Ecto neural progenitor cell (in vitro differentiated cells): ENCODE results near the gene DDB1.

ENCODE experiments used
- DNase-seq: peaks from one replicate; pipeline ENCODE4 v3.0.0-alpha.2; 2018; ENCODE audit warnings: low spot score

Gene DDB1

DNA sequence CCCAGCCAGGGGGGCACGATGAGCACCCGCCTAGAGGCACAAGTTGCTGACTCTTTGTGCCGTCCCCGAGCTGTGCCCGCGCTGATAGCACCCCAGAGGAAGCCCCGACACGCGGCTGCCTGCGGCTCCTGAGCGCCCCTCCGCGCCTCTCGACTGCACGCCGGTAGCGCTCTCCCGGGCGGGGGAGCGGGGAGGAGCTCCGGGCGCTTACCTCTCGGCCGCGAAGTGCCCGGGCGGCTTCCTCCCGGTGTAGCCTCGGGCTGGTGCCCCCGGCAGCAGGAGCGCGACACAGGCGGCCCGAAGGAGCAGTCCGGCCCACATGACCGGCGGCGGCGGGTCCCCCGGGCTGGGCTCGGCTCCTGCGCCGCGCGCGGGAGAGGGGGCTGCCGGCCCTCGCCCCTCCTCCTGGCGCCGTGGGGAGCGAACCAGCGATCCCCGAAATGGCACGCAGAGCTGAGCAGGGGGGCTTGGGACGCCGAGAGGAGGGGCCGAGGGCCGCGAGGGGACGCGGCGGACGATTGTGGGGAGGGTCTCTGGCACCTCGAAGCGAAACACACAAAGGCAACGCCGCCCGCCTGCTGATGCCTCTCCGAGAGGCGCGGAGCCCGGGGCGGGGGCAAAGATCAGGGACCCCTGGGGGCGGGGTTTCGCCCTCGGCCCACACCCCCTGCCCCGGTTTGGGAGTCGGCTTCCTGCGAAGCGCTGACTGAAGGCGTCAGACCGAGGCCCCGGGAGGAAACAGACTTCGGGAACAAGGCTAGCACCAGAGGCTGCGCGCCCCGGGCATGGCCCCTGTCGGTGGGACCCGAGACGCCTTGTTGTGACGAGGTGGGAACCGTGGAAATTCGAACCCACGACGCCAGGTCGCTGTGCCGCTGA, 37.9 kb downstream of the DDB1 start, which contains the start of gene VWCE:
Gene VWCE (minus strand): TSS at position 600 of the 879 bp plus-strand sequence. CDS start 279 bp downstream, at position 321.
- peak; percentile 86 for DNase-seq

GRCh38 chr11:61293867-61294716, 38.8 kb downstream of the DDB1 start:
- DNase-seq, result peak; percentile 64

- no peak for DNase-seq
These were observed 40.5 kb downstream of the DDB1 start for GRCh38 chr11:61292356-61292755.

DNA sequence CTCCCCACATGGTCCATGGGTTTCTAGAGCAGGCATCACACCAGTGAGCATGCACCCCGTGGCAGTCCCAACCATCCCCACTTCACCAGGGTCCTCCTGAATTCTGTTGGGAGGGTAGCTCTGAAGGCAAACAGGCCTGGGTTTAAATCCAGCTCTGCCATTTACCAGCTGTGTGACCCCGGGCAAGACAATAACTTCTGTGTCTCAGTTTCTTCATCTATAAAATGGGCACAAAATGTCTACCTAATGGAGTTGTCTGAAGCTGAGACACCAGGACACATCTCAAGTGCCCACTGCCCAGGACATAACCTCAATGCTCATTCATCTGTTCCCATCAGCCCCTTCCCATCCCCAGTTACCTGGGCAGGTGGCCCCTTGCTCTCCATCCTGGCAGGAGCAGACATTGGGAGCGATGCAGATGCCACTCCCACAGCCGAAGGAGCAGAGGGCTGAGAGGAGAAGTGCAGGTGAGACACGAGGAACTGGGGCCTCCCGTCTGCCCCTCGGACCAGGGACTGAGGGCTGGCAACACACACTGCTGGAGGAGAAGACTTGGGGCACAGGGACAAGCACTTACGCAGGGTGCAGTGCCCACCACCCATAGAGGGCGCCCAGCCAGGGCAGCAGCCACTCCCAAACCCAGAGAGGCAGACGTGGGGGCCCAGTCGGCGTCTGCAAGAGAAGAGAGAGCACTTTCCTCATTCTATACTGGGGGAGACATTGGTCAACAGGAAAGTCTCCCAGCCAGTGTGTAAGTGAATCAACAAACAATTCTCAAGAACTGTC, 41.8 kb downstream of the DDB1 start:
- DNase-seq, result no peak

DNA sequence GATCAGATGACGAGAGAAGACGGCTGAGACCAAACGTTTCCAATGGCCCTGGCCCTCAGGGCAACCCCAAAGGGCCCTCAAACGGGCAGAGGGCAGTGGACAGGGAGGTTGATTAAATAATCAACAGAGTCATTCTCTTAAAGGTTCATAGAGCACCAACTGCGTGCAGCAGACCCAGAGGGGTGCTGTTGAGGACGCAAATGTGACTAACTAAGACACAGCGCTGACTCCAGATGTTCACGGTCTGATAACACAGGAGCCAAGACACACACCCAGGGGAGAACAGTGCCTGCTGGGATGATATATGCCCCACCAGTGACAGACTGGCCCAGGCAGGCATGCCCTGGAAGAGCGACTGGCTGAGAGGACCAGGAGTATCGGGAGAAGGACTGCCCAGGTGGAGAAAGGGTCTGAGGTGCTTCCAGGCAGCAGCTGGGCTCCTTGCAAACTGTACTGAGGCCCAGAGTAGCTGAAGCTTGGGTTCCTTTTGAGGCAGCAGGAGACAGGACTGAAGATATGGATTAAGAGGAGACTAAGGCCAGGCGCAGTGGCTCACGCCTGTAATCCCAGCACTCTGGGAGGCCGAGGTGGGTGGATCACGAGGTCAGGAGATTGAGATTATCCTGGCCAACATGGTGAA, 45.4 kb downstream of the DDB1 start:
- no peak for DNase-seq

DNA sequence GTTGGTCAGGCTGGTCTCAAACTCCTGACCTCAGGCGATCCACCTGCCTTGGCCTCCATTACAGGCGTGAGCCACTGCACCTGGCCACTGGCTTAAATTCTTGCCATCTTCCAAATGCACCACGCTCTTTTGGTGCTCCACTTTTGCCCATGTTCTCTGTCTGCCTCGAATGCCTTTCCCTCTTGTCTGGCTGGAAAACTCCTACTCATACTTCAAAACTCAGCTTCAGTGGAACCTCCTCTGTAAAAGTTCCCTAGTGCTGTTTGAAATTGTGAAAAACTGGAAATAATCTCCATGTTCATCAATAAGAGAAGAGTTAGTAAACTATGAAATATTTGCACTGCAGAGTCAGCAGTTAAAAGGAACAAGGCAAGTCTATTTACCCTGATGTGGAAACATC, 49.3 kb downstream of the DDB1 start:
- DNase-seq, result no peak

DNA sequence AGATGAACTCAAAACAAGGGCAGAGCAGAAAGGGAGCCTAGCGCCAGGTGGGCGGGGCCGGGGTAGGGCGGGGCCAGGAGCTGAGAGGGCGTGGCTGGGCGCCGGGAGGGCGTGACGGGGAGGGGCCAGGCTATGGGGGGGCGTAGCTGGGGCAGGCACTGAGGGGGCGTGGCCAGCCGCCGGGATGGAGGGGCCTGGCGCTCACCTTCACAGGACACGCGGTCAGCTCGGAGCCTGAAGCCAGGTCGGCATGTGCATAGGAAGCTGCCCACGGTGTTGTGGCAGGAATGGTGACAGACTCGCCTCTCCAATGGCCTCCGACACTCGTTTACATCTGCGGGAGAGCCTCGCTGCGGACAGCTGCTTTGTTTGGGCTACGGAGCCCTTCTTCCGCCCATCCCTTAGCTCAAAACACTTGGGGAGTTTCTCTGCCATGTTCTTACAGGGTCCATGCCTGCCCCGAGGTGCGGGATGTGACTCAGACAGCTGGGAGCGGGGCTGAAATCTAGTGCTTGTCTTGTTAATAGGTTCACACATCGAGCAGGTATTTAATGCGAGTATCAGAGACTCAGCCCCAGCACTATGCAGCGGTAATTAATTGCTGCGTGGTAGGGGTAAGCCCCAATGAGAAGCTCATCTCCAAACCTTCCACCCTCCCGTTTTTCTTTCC, 51.2 kb downstream of the DDB1 start:
- DNase-seq, result peak; percentile 90

GRCh38 chr11:61280883-61281580, 51.9 kb downstream of the DDB1 start:
- no peak for DNase-seq

- DNase-seq, result no peak
These were observed 52.8 kb downstream of the DDB1 start for GRCh38 chr11:61279934-61280659.

GRCh38 chr11:61278001-61278470, 54.9 kb downstream of the DDB1 start:
- DNase-seq, result no peak

DNA sequence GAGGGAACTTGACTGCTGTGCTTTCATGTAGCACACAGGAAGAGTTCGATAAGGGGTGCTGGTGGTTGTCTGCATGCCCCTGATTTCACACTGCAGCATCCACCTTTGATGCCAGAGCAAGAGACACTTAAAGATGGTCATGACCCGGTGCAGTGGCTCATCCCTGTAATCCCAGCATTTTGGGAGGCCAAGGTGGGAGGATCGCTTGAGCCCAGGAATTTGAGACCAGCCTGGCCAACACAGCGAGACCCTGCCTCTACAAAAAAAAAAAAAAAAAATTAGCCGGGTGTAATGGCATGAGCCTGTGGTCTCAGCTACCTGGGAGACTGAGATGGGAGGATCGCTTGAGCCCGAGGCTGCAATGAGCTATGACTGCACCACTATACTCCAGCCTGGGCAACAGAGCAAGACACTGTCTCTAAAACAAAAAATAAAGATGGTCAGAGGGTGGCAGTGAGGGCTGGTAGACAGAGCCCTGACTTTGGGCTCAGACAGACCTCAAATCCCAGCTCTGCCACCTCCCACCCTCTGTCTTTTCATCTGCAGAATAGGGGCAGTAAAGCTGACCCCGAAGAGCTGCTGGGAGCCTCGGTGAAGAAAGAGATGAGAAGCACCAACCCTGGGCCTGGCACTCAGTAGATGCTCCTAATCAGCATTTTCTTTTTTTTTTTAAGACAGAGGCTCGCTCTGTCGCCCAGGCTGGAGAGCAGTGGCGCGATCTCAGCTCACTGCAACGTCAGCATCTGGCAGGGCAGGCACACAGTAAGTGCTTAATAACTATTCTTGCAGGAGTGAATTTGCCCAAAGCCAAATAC, 55.5 kb downstream of the DDB1 start:
- no peak for DNase-seq

DNA sequence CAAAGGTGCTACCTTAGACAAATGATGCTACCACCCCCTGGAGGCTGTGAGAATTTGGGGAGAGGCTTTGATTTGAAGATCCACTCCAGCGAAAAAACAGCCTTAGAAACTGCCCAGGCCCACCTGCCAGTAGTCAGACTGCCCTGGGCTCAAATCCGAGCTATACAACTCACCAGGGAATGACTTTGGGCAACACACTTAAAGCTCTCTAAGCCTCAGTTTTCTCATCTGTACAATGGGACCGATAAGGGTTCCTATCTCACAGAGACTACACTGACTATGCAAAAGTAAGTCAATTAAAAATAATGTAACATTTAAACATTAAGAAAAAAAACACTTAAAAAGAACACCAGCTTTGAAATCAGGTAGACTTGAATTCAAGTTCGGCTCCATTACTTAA, 57.7 kb downstream of the DDB1 start:
- no peak for DNase-seq

GRCh38 chr11:61274084-61274483, 58.8 kb downstream of the DDB1 start:
- DNase-seq, result no peak

- DNase-seq, result no peak
These were observed 59.5 kb downstream of the DDB1 start for GRCh38 chr11:61273178-61274078.

GRCh38 chr11:61272731-61273130, 60.2 kb downstream of the DDB1 start:
- no peak for DNase-seq

DNA sequence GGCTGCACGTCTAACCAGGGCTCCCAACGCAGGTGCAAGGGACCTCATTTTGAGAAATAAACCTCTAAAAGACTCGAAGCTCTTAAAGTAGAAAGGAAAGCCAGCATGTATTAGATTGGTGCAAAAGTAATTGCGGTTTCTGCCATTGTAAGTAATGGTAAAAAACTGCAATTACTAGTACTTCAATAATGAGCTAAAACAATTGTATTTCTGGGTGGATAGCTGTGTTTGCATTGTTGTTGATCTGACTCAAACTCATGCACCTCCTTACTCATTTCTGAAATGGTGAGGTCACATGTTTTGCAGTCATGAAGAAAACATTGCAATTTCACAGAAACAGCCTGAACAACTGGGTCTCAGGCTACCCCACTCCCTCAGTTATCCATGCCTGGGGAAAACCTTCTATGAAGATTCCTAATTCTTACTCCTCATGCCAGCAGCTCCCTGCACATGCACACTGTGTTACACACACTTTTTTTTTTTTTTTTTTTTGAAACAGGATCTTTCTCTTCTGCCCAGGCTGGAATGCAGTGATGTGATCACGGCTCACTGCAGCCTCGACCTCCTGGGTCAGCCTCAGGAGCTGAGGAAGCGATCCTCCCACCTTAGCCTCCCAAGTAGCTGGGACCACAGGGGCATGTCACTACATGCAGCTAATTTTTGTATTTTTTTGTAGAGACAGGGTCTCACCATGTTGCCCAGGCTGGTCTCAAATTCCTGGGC, 62.4 kb downstream of the DDB1 start:
- DNase-seq, result no peak
